GM19099 (cell line): ENCODE results near the gene USP12.

Experiments
- POLR2A ChIP-seq: IDR thresholded peaks from 3 replicates; pipeline ENCODE4 v1.6.1; 2011; ENCODE audit warnings: low read depth; ENCODE audit not compliant: insufficient read length; ENCODE audit errors: extremely low read depth

The USP12 gene

GRCh38 chr13:27020415-27020814 is 151.2 kb downstream of the USP12 start:
- TF ChIP-seq POLR2A: no peak

GRCh38 chr13:27018882-27019281 is 152.7 kb downstream of the USP12 start:
- TF ChIP-seq POLR2A: no peak

- TF ChIP-seq POLR2A: no peak
Measured at GRCh38 chr13:27018344-27018861, 153.2 kb downstream of the USP12 start.

- TF ChIP-seq POLR2A: no peak
Measured at GRCh38 chr13:27016875-27017274, 154.7 kb downstream of the USP12 start.
